Measurements from ENCODE around the gene KIRREL3.

The KIRREL3 gene

DNA sequence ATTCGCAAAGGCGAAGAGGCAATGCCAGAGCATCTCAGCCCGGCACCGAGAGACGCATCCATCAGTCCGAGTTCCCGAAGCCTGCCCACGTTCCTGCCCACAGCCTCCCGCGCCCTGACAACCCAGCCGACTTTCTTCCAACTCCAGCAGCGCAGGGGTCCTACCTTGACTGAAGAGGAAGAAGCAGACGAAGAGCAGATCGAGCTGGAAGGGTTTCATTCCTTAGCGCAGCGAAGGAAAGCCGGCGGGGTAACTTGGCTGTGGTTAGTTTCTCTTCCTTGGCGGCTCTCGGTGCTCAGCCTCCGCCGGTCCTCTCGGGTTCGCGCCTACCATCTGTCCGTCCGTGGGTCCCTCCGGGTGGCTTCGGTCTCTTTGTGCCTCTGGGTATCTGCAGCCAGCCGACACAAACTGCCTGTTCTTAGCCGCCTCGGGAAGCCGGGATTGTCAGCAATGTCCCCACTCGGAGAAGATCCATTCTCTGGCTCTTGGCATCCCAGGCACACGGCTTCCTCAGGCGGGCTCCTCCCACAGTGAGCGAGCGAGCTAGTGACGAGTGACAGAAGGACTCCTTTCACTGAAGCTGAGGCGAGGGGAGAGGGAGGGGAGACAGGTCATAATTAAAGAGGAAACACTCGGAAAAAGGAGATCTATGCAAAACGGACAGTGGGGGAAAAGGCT, at the start of gene KIRREL3:
Gene KIRREL3 (minus strand): TSS at position 480 of the 678 bp plus-strand sequence.
- DNase-seq (ENCODE audit: low read depth, low spot score): no peak
- H3K9ac ChIP-seq (ENCODE audit: insufficient read length, low read depth): peak within 1 kb of the TSS; percentile 32
- no peaks in the 10 kb centered on the region for H3K36me3 ChIP-seq (ENCODE audit: insufficient read depth, insufficient read length, low read length)

DNA sequence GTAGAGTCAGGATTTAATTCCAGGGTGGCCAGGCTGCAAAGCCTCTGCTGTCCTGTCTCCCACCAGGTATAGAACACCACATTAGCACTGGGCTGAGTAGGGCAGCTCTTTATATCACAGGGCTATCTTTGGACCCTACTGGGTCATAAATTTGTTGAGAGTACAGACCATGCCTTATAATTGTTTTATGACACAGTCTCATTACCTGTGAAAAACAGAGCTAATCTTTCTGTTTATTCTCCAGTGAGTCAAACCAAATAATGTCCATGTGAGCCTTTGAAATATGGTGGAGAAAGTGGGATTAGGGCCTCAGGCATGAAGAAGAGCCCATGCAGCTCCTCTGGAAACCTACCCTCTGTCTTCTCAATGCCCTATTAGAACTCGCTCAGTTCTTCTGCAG, 49.6 kb upstream of the KIRREL3 start:
- H3K4me1 ChIP-seq (ENCODE audit: insufficient read depth, insufficient read length): no peaks in the 10 kb centered on the region
- no peaks in the 10 kb centered on the region for H3K9me3 ChIP-seq (ENCODE audit: insufficient read depth, low read length)
- H3K27me3 ChIP-seq (ENCODE audit: insufficient read depth, insufficient read length): no peaks in the 10 kb centered on the region
- no peak overlapping the region for H3K4me3 ChIP-seq (ENCODE audit: insufficient read length, low read depth)
- H3K36me3 ChIP-seq (ENCODE audit: insufficient read depth, insufficient read length, low read length): no peaks in the 10 kb centered on the region
- no peak overlapping the region for H3K9ac ChIP-seq (ENCODE audit: insufficient read length, low read depth)
- no peak for DNase-seq (ENCODE audit: low read depth, low spot score)
- no peak for TF ChIP-seq YY1 (IDR thresholded peaks at IDR 0.05; ENCODE audit: insufficient read depth, insufficient read length)
- no peak for TF ChIP-seq SUZ12 (IDR thresholded peaks at IDR 0.05; ENCODE audit: extremely low read depth, insufficient read depth, insufficient read length)
- no peak for TF ChIP-seq ZNF274 (IDR thresholded peaks at IDR 0.05; ENCODE audit: low read depth, low read length)

More for the DNA sequence above, at the start of gene KIRREL3:
- Histone ChIP-seq H3K27me3 (ENCODE audit: insufficient read depth, insufficient read length) (peaks cover 76% of the 10 kb centered on the region), H3K9me3 (ENCODE audit: insufficient read depth, low read length) (no peaks in the 10 kb centered on the region), H3K4me3 (ENCODE audit: insufficient read length, low read depth) (peak within 1 kb of the TSS; percentile 26), H3K4me1 (ENCODE audit: insufficient read depth, insufficient read length) (peaks cover 2% of the 10 kb centered on the region)
- peak; percentile 34 for TF ChIP-seq SUZ12 (IDR thresholded peaks at IDR 0.05; ENCODE audit: extremely low read depth, insufficient read depth, insufficient read length)
- no peak for TF ChIP-seq YY1 (IDR thresholded peaks at IDR 0.05; ENCODE audit: insufficient read depth, insufficient read length)

DNA sequence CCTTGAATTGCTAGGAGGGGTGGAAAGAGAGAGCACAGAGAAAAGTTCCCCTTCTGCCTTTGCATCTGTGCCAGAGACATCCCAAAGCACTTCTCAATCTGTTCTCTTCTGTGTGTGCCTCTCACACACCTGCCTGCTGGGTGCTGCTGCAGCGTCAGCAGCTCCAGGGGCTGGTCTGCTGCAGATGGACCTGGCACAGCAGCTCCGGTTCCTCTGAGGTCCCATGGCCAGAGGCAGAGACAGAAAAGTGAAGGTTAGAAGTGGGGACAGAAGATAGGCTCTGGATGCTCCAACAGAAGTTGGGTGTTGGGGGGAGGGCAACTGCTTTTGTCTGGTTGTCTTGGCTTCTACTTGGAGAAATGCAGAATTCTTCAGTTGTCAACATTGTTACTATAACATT, 48.9 kb upstream of the KIRREL3 start:
- no peaks in the 10 kb centered on the region for H3K4me1 ChIP-seq (ENCODE audit: insufficient read depth, insufficient read length)
- H3K9me3 ChIP-seq (ENCODE audit: insufficient read depth, low read length): no peaks in the 10 kb centered on the region
- H3K27me3 ChIP-seq (ENCODE audit: insufficient read depth, insufficient read length): no peaks in the 10 kb centered on the region
- no peaks in the 10 kb centered on the region for H3K36me3 ChIP-seq (ENCODE audit: insufficient read depth, insufficient read length, low read length)
- H3K4me3 ChIP-seq (ENCODE audit: insufficient read length, low read depth): no peak overlapping the region
- H3K9ac ChIP-seq (ENCODE audit: insufficient read length, low read depth): no peak overlapping the region
- TF ChIP-seq YY1 (IDR thresholded peaks at IDR 0.05; ENCODE audit: insufficient read depth, insufficient read length): no peak
- no peak for TF ChIP-seq SUZ12 (IDR thresholded peaks at IDR 0.05; ENCODE audit: extremely low read depth, insufficient read depth, insufficient read length)
- TF ChIP-seq ZNF274 (IDR thresholded peaks at IDR 0.05; ENCODE audit: low read depth, low read length): no peak
- DNase-seq (ENCODE audit: low read depth, low spot score): no peak

DNA sequence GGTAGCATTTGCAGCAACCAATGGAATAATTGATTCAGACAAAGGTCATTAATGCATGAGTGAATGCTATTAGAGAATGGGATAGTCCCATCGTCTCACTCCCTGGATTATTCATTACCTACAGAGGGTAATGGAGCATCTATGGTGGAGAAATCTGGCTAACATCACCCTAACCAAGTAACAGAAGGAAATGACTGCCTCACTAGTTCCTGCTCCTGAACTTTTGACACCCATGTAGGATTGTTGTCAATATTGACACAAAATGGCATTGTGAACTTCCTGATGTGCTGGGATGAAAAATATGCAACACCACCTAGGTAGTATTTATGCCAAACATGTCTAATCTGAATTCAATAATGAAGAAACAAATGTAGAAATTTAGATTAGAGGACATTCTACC, 44.0 kb upstream of the KIRREL3 start:
- Histone ChIP-seq H3K4me1 (ENCODE audit: insufficient read depth, insufficient read length) (no peaks in the 10 kb centered on the region), H3K9ac (ENCODE audit: insufficient read length, low read depth) (no peak overlapping the region), H3K36me3 (ENCODE audit: insufficient read depth, insufficient read length, low read length) (no peaks in the 10 kb centered on the region)

DNA sequence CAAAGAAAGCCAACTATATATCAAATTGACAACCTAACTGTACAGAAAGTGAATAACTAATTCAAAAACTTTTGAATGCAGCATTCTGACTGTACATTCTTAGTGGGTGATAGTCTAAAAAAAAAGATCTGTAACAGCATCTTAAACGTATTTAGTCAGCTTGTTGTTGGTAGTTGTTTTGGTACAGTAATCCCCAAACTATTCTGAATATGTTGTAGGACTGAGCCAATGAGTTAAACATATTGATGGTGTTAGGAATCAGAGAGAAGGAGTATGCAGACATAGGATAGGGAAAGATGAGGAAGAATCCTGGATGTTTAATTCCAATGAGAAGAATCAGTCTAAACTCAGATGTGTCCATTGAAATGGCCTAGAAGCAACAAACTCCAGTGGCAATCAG, 41.9 kb upstream of the KIRREL3 start:
- TF ChIP-seq SUZ12 (IDR thresholded peaks at IDR 0.05; ENCODE audit: extremely low read depth, insufficient read depth, insufficient read length) (no peak), ZNF274 (IDR thresholded peaks at IDR 0.05; ENCODE audit: low read depth, low read length) (no peak), YY1 (IDR thresholded peaks at IDR 0.05; ENCODE audit: insufficient read depth, insufficient read length) (no peak)
- no peak for DNase-seq (ENCODE audit: low read depth, low spot score)
- no peaks in the 10 kb centered on the region for H3K4me1 ChIP-seq (ENCODE audit: insufficient read depth, insufficient read length)
- H3K4me3 ChIP-seq (ENCODE audit: insufficient read length, low read depth): no peak overlapping the region
- no peaks in the 10 kb centered on the region for H3K27me3 ChIP-seq (ENCODE audit: insufficient read depth, insufficient read length)
- H3K9me3 ChIP-seq (ENCODE audit: insufficient read depth, low read length): no peaks in the 10 kb centered on the region
- no peak overlapping the region for H3K9ac ChIP-seq (ENCODE audit: insufficient read length, low read depth)
- no peaks in the 10 kb centered on the region for H3K36me3 ChIP-seq (ENCODE audit: insufficient read depth, insufficient read length, low read length)

More for the DNA sequence above, 44.0 kb upstream of the KIRREL3 start:
- no peak overlapping the region for H3K4me3 ChIP-seq (ENCODE audit: insufficient read length, low read depth)
- TF ChIP-seq YY1 (IDR thresholded peaks at IDR 0.05; ENCODE audit: insufficient read depth, insufficient read length) (no peak), ZNF274 (IDR thresholded peaks at IDR 0.05; ENCODE audit: low read depth, low read length) (no peak), SUZ12 (IDR thresholded peaks at IDR 0.05; ENCODE audit: extremely low read depth, insufficient read depth, insufficient read length) (no peak)
- no peaks in the 10 kb centered on the region for H3K9me3 ChIP-seq (ENCODE audit: insufficient read depth, low read length)
- no peaks in the 10 kb centered on the region for H3K27me3 ChIP-seq (ENCODE audit: insufficient read depth, insufficient read length)
- no peak for DNase-seq (ENCODE audit: low read depth, low spot score)

DNA sequence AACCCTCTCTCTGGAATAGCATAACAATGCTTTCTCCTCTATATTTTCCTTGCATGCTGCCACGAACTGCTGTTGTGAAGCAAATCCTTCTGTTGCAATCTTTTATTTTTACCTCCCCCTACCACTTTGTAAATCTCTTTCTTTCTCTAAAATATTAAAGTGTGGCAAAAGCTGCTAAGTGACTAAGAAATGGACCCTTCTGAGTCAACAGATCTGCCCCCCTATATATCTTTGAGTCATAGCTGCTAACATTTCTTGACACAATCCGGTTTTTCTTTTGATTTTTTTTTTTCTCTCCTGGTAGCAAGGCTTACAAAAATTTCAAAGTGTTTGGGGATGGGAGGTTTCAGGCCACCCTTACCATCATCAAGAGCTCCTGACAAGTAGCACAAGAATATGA, 39.0 kb upstream of the KIRREL3 start:
- H3K36me3 ChIP-seq (ENCODE audit: insufficient read depth, insufficient read length, low read length): no peaks in the 10 kb centered on the region
- no peak overlapping the region for H3K4me3 ChIP-seq (ENCODE audit: insufficient read length, low read depth)
- TF ChIP-seq SUZ12 (IDR thresholded peaks at IDR 0.05; ENCODE audit: extremely low read depth, insufficient read depth, insufficient read length): no peak
- no peak for TF ChIP-seq YY1 (IDR thresholded peaks at IDR 0.05; ENCODE audit: insufficient read depth, insufficient read length)
- TF ChIP-seq ZNF274 (IDR thresholded peaks at IDR 0.05; ENCODE audit: low read depth, low read length): no peak
- peaks cover 2% of the 10 kb centered on the region for H3K4me1 ChIP-seq (ENCODE audit: insufficient read depth, insufficient read length)
- no peaks in the 10 kb centered on the region for H3K9me3 ChIP-seq (ENCODE audit: insufficient read depth, low read length)
- no peaks in the 10 kb centered on the region for H3K27me3 ChIP-seq (ENCODE audit: insufficient read depth, insufficient read length)
- no peak for DNase-seq (ENCODE audit: low read depth, low spot score)
- no peak overlapping the region for H3K9ac ChIP-seq (ENCODE audit: insufficient read length, low read depth)

DNA sequence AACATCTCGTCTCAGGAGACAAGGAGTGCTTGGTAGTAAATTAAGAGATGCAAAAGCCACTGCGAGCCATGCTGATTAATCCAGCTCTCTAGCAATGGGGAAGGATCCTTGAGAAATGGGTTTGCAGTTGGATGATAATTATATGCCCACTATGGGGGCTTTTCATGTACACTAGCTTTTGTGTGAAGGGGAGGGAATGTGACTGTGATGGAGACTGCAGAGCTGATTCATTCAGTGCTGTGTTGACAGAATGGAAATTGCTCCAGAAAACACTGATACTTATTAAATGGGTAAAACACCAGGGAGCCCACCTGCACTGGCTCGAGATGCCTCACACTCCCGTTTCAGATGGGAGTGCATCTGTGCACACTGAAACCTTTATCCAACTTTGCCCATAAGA, 37.0 kb upstream of the KIRREL3 start:
- no peaks in the 10 kb centered on the region for H3K9me3 ChIP-seq (ENCODE audit: insufficient read depth, low read length)
- no peaks in the 10 kb centered on the region for H3K36me3 ChIP-seq (ENCODE audit: insufficient read depth, insufficient read length, low read length)
- TF ChIP-seq ZNF274 (IDR thresholded peaks at IDR 0.05; ENCODE audit: low read depth, low read length): no peak
- no peak for TF ChIP-seq YY1 (IDR thresholded peaks at IDR 0.05; ENCODE audit: insufficient read depth, insufficient read length)
- no peaks in the 10 kb centered on the region for H3K27me3 ChIP-seq (ENCODE audit: insufficient read depth, insufficient read length)
- H3K4me1 ChIP-seq (ENCODE audit: insufficient read depth, insufficient read length): peaks cover 2% of the 10 kb centered on the region
- no peak for DNase-seq (ENCODE audit: low read depth, low spot score)
- no peak overlapping the region for H3K4me3 ChIP-seq (ENCODE audit: insufficient read length, low read depth)
- H3K9ac ChIP-seq (ENCODE audit: insufficient read length, low read depth): no peak overlapping the region

All from NT2/D1 (cell line).